ENCODE data around the gene PNPLA6. TPM values are rescaled to one million over a fixed set of nuclear protein-coding genes. Genes with fewer than 3 reads are reported as not detected.

The PNPLA6 gene
- 10 to 100 TPM; 39.7 to 74.1 (median 50.1) TPM for total RNA-seq

DNA sequence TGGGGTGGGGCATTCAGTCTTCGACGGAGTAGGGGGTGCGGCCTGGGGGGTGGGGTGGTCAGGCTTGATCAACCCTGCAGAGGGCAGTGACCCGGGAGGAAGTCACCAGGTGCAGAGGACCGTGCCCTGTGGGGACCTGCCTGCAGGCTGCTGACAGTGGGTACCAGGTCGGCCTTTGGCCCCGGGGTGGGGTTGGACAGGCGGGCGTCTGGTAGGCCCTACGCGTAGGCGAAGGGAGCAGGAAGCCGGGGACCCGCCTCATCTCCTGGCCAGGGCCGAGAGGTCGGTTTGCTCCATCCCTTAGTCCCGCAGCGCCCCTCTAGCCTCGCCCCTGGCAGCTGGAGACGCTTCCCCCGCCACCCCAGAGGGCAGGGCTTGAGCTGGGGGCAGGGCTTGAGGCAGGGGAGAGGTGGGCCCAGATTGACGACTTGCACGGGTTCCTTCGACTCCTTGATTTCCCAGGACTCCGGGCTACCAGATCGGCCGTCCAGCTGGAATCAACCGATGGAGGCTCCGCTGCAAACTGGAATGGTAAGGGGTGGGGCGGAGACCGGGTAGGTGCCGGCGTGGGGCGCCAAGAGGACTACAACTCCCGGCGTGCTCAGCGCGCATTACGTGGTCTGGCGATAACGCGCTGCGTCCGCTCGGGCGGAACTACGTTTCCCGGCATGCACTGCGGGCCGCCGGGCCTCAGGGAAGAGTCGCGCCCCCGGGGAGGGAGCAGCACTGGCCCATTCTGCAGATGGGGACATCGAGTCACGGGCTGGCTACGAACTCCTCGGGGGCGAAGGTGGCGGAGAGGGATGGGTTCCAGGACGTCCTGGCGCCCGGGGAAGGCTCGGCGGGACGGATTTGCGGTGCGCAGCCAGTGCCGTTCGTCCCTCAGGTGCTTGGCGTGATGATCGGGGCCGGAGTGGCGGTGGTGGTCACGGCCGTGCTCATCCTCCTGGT lies at the start of gene PNPLA6:
TSS of gene PNPLA6 (plus strand) at position 671 of the 951 bp plus-strand sequence. CDS start at position 743, 72 bp downstream.
- H3K27me3 ChIP-seq = no peaks in the 10 kb centered on the region
- peak within 1 kb of the TSS; percentile 66 to 90 (median 76) for H3K4me3 ChIP-seq
- H3K27ac ChIP-seq = peak within 1 kb of the TSS; percentile 84 to 97 (median 94)
- H3K36me3 ChIP-seq = peaks cover 7 to 43% (median 7%) of the 10 kb centered on the region in 3 donors
- peak in 3 of 4 donors; percentile 12 to 77 (median 30) for TF ChIP-seq POLR2A (IDR thresholded peaks at IDR 0.05)
- TF ChIP-seq, protein P1, sequence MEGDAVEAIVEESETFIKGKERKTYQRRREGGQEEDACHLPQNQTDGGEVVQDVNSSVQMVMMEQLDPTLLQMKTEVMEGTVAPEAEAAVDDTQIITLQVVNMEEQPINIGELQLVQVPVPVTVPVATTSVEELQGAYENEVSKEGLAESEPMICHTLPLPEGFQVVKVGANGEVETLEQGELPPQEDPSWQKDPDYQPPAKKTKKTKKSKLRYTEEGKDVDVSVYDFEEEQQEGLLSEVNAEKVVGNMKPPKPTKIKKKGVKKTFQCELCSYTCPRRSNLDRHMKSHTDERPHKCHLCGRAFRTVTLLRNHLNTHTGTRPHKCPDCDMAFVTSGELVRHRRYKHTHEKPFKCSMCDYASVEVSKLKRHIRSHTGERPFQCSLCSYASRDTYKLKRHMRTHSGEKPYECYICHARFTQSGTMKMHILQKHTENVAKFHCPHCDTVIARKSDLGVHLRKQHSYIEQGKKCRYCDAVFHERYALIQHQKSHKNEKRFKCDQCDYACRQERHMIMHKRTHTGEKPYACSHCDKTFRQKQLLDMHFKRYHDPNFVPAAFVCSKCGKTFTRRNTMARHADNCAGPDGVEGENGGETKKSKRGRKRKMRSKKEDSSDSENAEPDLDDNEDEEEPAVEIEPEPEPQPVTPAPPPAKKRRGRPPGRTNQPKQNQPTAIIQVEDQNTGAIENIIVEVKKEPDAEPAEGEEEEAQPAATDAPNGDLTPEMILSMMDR (IDR thresholded peaks at IDR 0.05) = peak in 2 of 6 experiments; percentile 6 to 13
- peak; percentile 68 for DNase-seq
- intact Hi-C loops (cut with DNase I) = no loop called here
- 0% methylated on average over 12 of the region's 76 CpGs; no CpG with 5 or more reads in 1 of the 2 donors for WGBS, 2 donors
- H3K4me1 ChIP-seq = peaks cover 11 to 40% (median 11%) of the 10 kb centered on the region in 3 donors
- H3K9me3 ChIP-seq = no peaks in the 10 kb centered on the region

DNA sequence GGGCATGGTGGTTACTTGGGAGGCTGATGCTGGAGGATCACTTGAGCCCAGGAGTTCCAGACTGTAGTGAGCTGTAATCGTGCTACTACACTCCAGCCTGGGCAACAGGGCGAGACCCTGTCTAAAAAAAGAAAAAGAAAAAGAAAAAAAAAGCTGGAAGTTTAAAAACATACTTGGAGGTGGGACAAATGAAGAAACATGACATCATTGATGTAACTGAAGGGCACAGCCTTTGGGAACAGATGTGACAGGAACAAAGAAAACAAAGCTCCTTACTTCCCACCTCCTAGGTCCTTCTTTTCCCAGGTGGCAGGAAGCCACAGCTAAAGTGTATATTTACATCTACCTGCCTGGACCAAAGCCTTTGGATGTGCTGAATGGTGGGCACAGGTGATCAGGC lies 48.6 kb upstream of the PNPLA6 start:
- intact Hi-C loops (cut with DNase I) = no loop called here
- peaks cover 12 to 29% (median 18%) of the 10 kb centered on the region in 3 donors for H3K4me1 ChIP-seq
- DNase-seq = no peak
- no peak overlapping the region for H3K27ac ChIP-seq
- no peaks in the 10 kb centered on the region for H3K27me3 ChIP-seq
- 40 to 86% methylated on average over 2 of the region's 2 CpGs for WGBS, 2 donors
- H3K36me3 ChIP-seq = peaks cover 0 to 5% (median 0%) of the 10 kb centered on the region in 3 donors
- no peak overlapping the region for H3K4me3 ChIP-seq
- TF ChIP-seq, protein P1 (IDR thresholded peaks at IDR 0.05) = no peak
- TF ChIP-seq POLR2A (IDR thresholded peaks at IDR 0.05) = no peak
- H3K9me3 ChIP-seq = no peaks in the 10 kb centered on the region

DNA sequence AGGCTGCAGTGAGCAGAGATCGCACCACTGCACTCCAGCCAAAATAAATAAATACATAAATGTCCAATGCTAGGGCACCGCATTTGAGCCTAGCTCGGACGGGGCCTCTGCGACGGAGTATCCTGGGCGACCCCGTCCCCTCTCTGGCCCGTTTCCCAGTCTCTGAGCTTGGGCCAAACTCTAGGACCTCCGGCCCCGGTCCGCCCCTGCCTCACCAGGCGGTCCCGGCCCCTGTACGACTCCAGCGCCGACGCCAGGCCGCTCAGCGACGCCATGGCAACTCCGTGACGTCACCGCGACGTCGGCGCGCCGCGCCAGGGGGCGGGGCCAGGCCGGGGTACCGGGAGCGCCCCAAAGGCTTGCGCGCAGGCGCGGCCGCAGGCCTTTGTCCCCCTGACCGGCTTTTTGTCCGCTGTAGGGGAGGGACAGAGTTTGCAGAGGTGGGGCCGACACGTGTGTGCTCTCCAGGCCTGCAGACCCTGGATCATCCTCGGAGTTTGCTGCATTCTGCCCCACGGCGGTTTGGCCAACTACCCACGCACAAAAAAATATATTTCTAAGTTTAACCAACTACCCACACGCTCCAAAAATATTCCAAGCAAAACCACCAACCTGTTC lies 46.7 kb upstream of the PNPLA6 start, which contains the start of gene PEX11G:
TSS of gene PEX11G (minus strand) at position 300 of the 618 bp plus-strand sequence. CDS start at position 275, 25 bp downstream.
- Histone ChIP-seq H3K36me3 (peaks cover 0 to 5% (median 0%) of the 10 kb centered on the region in 3 donors), H3K27me3 (no peaks in the 10 kb centered on the region), H3K9me3 (no peaks in the 10 kb centered on the region), H3K4me1 (peaks cover 6 to 24% (median 12%) of the 10 kb centered on the region in 3 donors), H3K27ac (peak within 1 kb of the TSS; percentile 81 to 92 (median 86)), H3K4me3 (peak within 1 kb of the TSS; percentile 57 to 89 (median 60))
- WGBS, 2 donors = 0% methylated on average over 8 to 17 of the region's 49 CpGs
- intact Hi-C loops (cut with DNase I) = no loop called here
- TF ChIP-seq, protein P1 (IDR thresholded peaks at IDR 0.05) = peak in 3 of 6 experiments; percentile 7 to 28 (median 12)
- peak in 3 of 4 donors; percentile 56 to 83 (median 58) for TF ChIP-seq POLR2A (IDR thresholded peaks at IDR 0.05)
- peak; percentile 14 for DNase-seq

DNA sequence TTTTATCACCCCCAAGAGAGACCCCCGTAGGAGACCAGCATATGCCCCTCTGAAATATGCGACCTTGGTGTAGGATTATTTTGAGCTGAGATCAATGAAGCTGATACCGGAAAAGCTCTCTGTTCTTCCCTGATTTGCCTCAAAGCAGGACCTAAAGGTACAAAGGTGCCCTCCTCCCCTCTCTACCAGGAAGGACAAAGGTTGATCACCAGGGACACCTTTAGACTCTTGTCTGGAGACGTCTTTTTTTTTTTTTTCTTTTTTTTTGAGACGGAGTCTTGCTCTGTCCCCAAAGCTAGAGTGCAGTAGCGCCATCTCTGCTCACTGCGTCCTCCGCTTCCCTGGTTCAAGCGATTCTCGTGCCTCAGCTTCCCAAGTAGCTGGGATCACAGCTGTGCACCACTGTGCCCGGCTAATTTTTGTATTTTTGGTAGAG lies 45.9 kb upstream of the PNPLA6 start:
- Histone ChIP-seq H3K9me3 (no peaks in the 10 kb centered on the region), H3K27me3 (no peaks in the 10 kb centered on the region), H3K4me3 (peak overlapping the region; percentile 57 to 89 (median 60)), H3K4me1 (peaks cover 6 to 32% (median 20%) of the 10 kb centered on the region in 3 donors), H3K27ac (peak overlapping the region in 2 of 4 donors; percentile 85 to 88), H3K36me3 (no peaks in the 10 kb centered on the region)
- intact Hi-C loops (cut with DNase I) = no loop called here
- DNase-seq = no peak
- TF ChIP-seq, protein P1 (IDR thresholded peaks at IDR 0.05) = no peak
- TF ChIP-seq POLR2A (IDR thresholded peaks at IDR 0.05) = no peak
- 50 to 75% methylated on average over 11 of the region's 11 CpGs for WGBS, 2 donors
